ENCODE measurements around the gene FAHD1. TPM values are rescaled to one million over a fixed set of nuclear protein-coding genes. Genes with fewer than 3 reads are reported as not detected.

Gene FAHD1
- total and polyA plus RNA-seq, 2 donors from 2014 or later, result 36.4 to 108 TPM

GRCh38 chr16:1780677-1781072 is 46.3 kb upstream of the FAHD1 start:
- H3K36me3 ChIP-seq (ENCODE audit: control insufficient read depth in 2 of 3, insufficient read depth in 3 of 3, low read length in 3 of 3), result peaks cover 2 to 5% (median 4%) of the 10 kb centered on the region in 3 donors
- FAIRE-seq, result no peak

GRCh38 chr16:1781254-1781653 is 45.8 kb upstream of the FAHD1 start:
- peak overlapping the region; percentile 51 to 88 (median 66) for H3K4me3 ChIP-seq (ENCODE audit: low read length in 3 of 3)
- H3K9ac ChIP-seq (ENCODE audit: low read length in 3 of 3), result peak overlapping the region in 1 of 3 donors; percentile 58
- no peaks in the 10 kb centered on the region for H3K9me3 ChIP-seq (ENCODE audit: control insufficient read depth in 2 of 3, insufficient read depth in 1 of 3, low read length in 3 of 3)
- H3K4me1 ChIP-seq (ENCODE audit: control insufficient read depth in 2 of 3, insufficient read depth in 2 of 3, low read depth in 1 of 3, low read length in 3 of 3), result peaks cover 0 to 16% (median 12%) of the 10 kb centered on the region in 3 donors
- no peak for TF ChIP-seq CTCF (IDR thresholded peaks at IDR 0.05; ENCODE audit: borderline replicate concordance, extremely low read depth, insufficient read depth)
- H3K27me3 ChIP-seq (ENCODE audit: control insufficient read depth, insufficient read depth, low read length), result no peaks in the 10 kb centered on the region
- no peak for FAIRE-seq
- peak in 1 of 5 donors; percentile 50 for DNase-seq
- H3K27ac ChIP-seq (ENCODE audit: low read depth in 2 of 2, low read length in 2 of 2), result no peak overlapping the region
- intact Hi-C loops (cut with DNase I), result no loop called here
- H3K36me3 ChIP-seq (ENCODE audit: control insufficient read depth in 2 of 3, insufficient read depth in 3 of 3, low read length in 3 of 3), result peaks cover 2 to 5% (median 4%) of the 10 kb centered on the region in 3 donors

More at GRCh38 chr16:1780677-1781072, 46.3 kb upstream of the FAHD1 start:
- Histone ChIP-seq H3K27me3 (ENCODE audit: control insufficient read depth, insufficient read depth, low read length) (no peaks in the 10 kb centered on the region), H3K4me3 (ENCODE audit: low read length in 3 of 3) (peak overlapping the region in 2 of 3 donors; percentile 30 to 88), H3K27ac (ENCODE audit: low read depth in 2 of 2, low read length in 2 of 2) (no peak overlapping the region), H3K9ac (ENCODE audit: low read length in 3 of 3) (no peak overlapping the region), H3K4me1 (ENCODE audit: control insufficient read depth in 2 of 3, insufficient read depth in 2 of 3, low read depth in 1 of 3, low read length in 3 of 3) (peaks cover 0 to 16% (median 12%) of the 10 kb centered on the region in 3 donors), H3K9me3 (ENCODE audit: control insufficient read depth in 2 of 3, insufficient read depth in 1 of 3, low read length in 3 of 3) (no peaks in the 10 kb centered on the region)
- intact Hi-C loops (cut with DNase I), result no loop called here
- no peak for TF ChIP-seq CTCF (IDR thresholded peaks at IDR 0.05; ENCODE audit: borderline replicate concordance, extremely low read depth, insufficient read depth)
- DNase-seq, result no peak

GRCh38 chr16:1781758-1782407 is 45.1 kb upstream of the FAHD1 start:
- no peak for TF ChIP-seq CTCF (IDR thresholded peaks at IDR 0.05; ENCODE audit: borderline replicate concordance, extremely low read depth, insufficient read depth)
- no peaks in the 10 kb centered on the region for H3K27me3 ChIP-seq (ENCODE audit: control insufficient read depth, insufficient read depth, low read length)
- H3K4me1 ChIP-seq (ENCODE audit: control insufficient read depth in 2 of 3, insufficient read depth in 2 of 3, low read depth in 1 of 3, low read length in 3 of 3), result peaks cover 0 to 16% (median 12%) of the 10 kb centered on the region in 3 donors
- FAIRE-seq (no peak), DNase-seq (peak in 4 of 5 donors; percentile 49 to 81 (median 70))
- H3K36me3 ChIP-seq (ENCODE audit: control insufficient read depth in 2 of 3, insufficient read depth in 3 of 3, low read length in 3 of 3), result peaks cover 2 to 5% (median 3%) of the 10 kb centered on the region in 3 donors
- H3K27ac ChIP-seq (ENCODE audit: low read depth in 2 of 2, low read length in 2 of 2), result peak overlapping the region; percentile 32 to 71
- peak overlapping the region in 2 of 3 donors; percentile 29 to 58 for H3K9ac ChIP-seq (ENCODE audit: low read length in 3 of 3)
- intact Hi-C loops (cut with DNase I), result no loop called here
- peak overlapping the region; percentile 51 to 88 (median 66) for H3K4me3 ChIP-seq (ENCODE audit: low read length in 3 of 3)
- no peaks in the 10 kb centered on the region for H3K9me3 ChIP-seq (ENCODE audit: control insufficient read depth in 2 of 3, insufficient read depth in 1 of 3, low read length in 3 of 3)

All from kidney (tissue), 14 donors.